Brain microvascular endothelial cell (primary cell): ENCODE data around the gene KCNK16.

Source experiments
- DNase-seq: peaks from one replicate; pipeline ENCODE4 v3.0.0-alpha.2; 2020
- H3K27ac ChIP-seq: fragments of 250-450 bp; sonication (Bioruptor Pico); 2 replicates; pipeline ENCODE4 v1.5.1; 2020; ENCODE audit warnings: mild to moderate bottlenecking, moderate library complexity
- H3K27me3 ChIP-seq: fragments of 250-450 bp; sonication (Bioruptor Pico); replicated peaks from 2 replicates; pipeline ENCODE4 v1.5.1; 2020; ENCODE audit warnings: mild to moderate bottlenecking
- H3K36me3 ChIP-seq: fragments of 250-450 bp; sonication (Bioruptor Pico); replicated peaks from 2 replicates; pipeline ENCODE4 v1.5.1; 2020; ENCODE audit warnings: mild to moderate bottlenecking
- H3K4me3 ChIP-seq: 2 replicates; pipeline ENCODE4 v1.5.1; 2011; ENCODE audit warnings: low read depth, mild to moderate bottlenecking, control low read depth, low read length, moderate library complexity
- in situ Hi-C: cut with HindIII; loops from 2 replicates; pipeline ENCODE4 v1.10.0; 2017; ENCODE audit warnings: low sequenced_read_pairs, low pct_ligation_motif_present
- TF ChIP-seq, protein P1 (sequence below): IDR thresholded peaks from 2 replicates; pipeline ENCODE4 v1.5.1; 2011; ENCODE audit warnings: low read depth, mild to moderate bottlenecking, moderate library complexity, low read length, control low read depth, inconsistent platforms; ENCODE audit errors: missing control alignments

KCNK16 gene

DNA sequence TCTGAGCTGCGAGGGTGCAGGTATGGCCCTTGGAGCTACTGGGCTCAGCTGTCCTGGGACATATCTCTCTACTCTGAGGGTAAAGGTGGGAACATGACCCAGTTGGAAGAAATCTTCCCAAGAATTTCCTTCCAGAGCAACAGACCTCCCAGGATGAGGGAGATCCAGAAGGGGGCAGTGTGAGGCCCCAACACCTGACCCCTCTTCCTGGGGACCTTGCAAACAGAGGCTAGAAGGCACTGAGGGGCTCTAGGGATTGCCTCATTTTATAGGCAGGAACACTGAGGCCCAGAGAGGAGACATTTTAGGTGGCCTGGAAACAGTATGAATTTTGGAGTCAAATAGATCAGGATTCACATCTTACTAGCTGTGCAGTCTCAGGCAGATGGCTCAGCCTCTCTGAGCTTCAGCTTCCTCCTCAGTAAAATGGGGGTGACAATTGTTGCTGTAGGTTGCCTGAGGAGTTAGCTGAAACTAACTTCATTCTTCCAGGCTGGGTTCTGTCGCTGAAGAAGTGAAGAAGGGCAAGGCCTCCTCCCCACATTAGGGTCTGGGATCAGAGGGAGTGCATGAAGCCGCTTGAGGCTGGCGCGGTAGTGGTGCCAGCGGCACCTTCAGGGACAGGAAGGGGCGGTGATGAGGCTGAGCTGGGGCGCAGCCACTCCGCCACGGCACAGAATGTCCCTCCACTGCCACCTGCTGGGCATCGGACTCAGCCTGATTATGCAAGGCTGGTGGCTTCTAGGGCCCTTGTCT, 19.7 kb downstream of the KCNK16 start:
- Histone ChIP-seq H3K4me3 (no peak overlapping the region), H3K27me3 (no peaks in the 10 kb centered on the region), H3K36me3 (no peaks in the 10 kb centered on the region), H3K27ac (no peak overlapping the region)
- peak; percentile 59 for DNase-seq
- in situ Hi-C loops, result no loop called here
- TF ChIP-seq, protein P1, sequence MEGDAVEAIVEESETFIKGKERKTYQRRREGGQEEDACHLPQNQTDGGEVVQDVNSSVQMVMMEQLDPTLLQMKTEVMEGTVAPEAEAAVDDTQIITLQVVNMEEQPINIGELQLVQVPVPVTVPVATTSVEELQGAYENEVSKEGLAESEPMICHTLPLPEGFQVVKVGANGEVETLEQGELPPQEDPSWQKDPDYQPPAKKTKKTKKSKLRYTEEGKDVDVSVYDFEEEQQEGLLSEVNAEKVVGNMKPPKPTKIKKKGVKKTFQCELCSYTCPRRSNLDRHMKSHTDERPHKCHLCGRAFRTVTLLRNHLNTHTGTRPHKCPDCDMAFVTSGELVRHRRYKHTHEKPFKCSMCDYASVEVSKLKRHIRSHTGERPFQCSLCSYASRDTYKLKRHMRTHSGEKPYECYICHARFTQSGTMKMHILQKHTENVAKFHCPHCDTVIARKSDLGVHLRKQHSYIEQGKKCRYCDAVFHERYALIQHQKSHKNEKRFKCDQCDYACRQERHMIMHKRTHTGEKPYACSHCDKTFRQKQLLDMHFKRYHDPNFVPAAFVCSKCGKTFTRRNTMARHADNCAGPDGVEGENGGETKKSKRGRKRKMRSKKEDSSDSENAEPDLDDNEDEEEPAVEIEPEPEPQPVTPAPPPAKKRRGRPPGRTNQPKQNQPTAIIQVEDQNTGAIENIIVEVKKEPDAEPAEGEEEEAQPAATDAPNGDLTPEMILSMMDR, result peak; percentile 91

DNA sequence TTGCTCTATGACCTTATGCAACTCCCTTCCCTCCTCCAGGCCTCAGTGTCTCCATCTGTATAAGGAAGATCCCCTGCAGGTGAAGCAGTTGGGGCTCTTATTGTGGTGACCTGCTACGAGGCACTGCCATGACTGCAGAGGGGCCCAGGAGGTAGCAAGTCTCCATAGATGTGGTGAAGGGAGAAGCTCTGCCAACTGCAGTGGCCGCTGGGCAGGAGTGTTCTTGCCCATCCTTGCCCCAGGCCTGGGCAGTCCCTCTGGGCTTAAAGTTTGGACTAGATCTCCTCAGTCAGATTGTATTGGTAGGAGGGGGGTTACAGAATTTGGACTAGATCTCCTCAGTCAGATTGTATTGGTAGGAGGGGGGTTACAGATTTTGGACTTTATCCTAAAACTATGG, 20.5 kb downstream of the KCNK16 start:
- in situ Hi-C loops, result no loop called here
- TF ChIP-seq, protein P1, result no peak
- no peaks in the 10 kb centered on the region for H3K36me3 ChIP-seq
- no peaks in the 10 kb centered on the region for H3K27me3 ChIP-seq
- H3K4me3 ChIP-seq, result no peak overlapping the region
- no peak overlapping the region for H3K27ac ChIP-seq
- no peak for DNase-seq

DNA sequence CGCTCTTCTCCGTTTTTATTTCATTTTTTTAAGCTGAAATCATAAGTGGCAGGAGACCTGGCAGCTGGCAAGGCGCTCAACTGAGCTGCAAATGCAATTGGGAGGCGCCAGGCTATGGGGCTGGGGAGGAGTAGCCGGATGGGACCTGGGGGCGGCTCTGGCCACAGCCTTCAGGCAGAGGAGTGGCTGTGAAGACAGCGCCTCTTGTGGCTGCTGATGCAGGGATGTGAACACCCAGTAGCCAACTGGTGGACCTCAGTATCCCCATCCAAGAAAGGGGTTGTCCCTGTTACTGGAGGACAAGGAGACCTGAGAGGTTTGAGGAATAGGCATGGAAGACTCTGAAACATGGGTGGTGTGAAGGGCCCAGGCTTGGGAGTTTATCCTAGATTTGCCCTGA, 20.9 kb downstream of the KCNK16 start:
- Histone ChIP-seq H3K27ac (no peak overlapping the region), H3K27me3 (no peaks in the 10 kb centered on the region), H3K36me3 (no peaks in the 10 kb centered on the region), H3K4me3 (no peak overlapping the region)
- TF ChIP-seq, protein P1, result peak; percentile 61
- DNase-seq, result no peak
- in situ Hi-C loops, result no loop called here

DNA sequence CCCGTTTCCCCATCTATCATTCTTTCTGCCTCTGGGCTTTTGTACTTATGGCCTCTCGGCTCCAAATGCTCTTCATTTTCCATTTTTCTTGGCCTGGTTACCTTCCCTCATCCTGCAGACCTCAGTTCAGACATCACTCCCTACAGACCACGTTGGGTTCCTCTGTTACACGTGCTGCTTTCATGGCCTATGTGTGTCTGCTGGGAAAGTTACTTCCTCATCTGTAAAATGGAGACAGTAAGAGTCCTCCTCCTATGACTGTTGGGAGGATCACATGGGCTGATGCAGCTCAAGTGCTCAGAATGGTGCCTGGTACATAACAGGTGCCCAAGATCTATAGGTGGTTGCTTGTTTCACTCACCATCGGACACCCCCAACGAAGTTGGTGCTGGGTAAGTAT, 21.8 kb downstream of the KCNK16 start:
- Histone ChIP-seq H3K4me3 (no peak overlapping the region), H3K36me3 (no peaks in the 10 kb centered on the region), H3K27me3 (no peaks in the 10 kb centered on the region), H3K27ac (no peak overlapping the region)
- TF ChIP-seq, protein P1, result no peak
- in situ Hi-C loops, result no loop called here
- no peak for DNase-seq

DNA sequence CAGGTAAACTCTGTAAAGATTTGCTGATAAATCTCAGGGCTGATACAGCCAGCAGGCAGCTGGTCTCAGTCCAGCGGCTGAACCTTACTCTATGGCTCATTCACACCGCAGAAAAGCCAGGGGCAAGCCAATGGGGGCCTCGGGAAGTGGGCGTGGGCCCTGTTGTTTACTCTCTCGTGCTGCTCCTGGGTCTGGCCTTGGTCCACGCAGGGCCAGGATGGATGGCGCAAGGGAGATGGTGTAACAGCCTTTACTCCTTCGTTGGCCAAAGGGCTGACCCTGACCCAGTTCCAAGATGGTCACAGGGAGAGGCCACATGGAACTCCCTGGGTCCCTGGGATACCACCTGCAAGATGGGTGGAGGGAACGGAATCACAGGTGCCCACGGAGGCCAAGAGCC, 24.4 kb downstream of the KCNK16 start:
- TF ChIP-seq, protein P1, result no peak
- Histone ChIP-seq H3K27me3 (no peaks in the 10 kb centered on the region), H3K36me3 (no peaks in the 10 kb centered on the region), H3K27ac (no peak overlapping the region), H3K4me3 (no peak overlapping the region)
- DNase-seq, result no peak
- in situ Hi-C loops, result no loop called here
